Ecto neural progenitor cell (in vitro differentiated cells): ENCODE data around the gene EED.

Experiments
- DNase-seq: peaks from one replicate; pipeline ENCODE4 v3.0.0-alpha.2; 2018; ENCODE audit warnings: low spot score

Gene EED, protein sequence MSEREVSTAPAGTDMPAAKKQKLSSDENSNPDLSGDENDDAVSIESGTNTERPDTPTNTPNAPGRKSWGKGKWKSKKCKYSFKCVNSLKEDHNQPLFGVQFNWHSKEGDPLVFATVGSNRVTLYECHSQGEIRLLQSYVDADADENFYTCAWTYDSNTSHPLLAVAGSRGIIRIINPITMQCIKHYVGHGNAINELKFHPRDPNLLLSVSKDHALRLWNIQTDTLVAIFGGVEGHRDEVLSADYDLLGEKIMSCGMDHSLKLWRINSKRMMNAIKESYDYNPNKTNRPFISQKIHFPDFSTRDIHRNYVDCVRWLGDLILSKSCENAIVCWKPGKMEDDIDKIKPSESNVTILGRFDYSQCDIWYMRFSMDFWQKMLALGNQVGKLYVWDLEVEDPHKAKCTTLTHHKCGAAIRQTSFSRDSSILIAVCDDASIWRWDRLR

GRCh38 chr11:86244522-86245368 lies at the start of gene EED:
Gene EED, plus strand, starts transcription at chr11:86244753. Its CDS starts 477 bp downstream, at chr11:86245230.
- DNase-seq: peak; percentile 97

DNA sequence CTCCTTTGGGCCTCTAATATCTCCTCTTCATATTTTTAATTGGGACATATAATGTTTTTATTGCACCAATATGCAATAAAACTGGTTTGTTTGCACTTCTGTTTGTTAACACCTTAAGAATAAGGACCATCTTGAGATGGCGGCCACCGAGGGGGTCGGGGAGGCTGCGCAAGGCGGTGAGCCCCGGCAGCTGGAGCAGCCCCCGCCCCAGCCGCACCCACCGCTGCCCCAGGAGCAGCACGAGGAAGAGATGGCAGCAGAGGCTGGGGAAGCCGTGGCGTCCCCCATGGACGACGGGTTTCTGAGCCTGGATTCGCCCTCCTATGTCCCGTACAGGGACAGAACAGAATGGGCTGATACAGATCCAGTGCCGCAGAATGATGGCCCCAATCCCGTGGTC lies 49.6 kb upstream of the EED start:
- DNase-seq: no peak

DNA sequence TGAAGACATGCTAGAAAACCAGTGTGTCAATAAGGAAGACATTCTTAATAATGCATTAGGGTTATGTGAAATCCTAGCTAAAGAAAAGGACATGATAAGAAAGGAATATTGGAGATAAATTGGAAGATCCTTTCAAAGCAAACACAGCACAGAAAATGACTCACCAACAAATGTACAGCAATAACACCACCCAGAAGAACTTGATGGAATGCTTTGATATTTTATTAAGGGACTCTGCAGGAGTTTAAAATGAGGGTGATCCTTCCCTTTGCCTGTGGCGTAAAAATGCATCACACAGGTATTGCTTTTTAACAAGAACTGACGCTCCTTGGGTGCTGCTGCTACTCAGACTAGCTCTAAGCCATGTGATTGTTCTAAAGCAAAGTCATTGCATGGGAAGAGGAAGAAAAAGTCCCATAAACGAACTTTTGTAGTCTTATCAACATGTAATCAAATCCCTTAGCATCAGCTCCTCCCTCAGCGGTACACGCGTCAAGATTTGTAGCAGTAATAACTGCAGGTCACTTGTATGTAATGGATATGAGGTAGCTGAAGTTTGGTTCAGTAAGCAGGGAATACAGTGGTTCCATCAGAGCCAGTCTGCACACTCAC lies 48.4 kb upstream of the EED start:
- DNase-seq: no peak

GRCh38 chr11:86196913-86197312 lies 47.6 kb upstream of the EED start:
- no peak for DNase-seq

GRCh38 chr11:86197448-86197847 lies 47.1 kb upstream of the EED start:
- no peak for DNase-seq

- no peak for DNase-seq
Observed at GRCh38 chr11:86198139-86198538, 46.4 kb upstream of the EED start.

- no peak for DNase-seq
Observed at GRCh38 chr11:86199354-86199753, 45.2 kb upstream of the EED start.

GRCh38 chr11:86201371-86201884 lies 43.1 kb upstream of the EED start:
- DNase-seq: no peak

DNA sequence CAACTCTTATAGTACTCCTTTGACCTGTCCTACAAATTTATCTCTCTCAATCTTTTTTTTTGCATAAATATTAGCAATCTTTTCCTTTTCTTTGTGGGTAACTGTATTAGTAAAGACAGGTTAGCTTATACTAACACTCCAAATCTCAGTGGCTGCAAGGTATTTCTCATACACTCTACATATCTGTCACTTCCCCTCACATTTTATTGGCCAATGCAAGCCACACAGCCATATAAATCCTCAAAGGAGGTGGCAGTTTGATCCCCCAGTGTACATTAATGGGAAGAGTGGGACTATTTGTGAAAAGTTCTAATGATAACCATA lies 42.6 kb upstream of the EED start:
- DNase-seq: no peak

DNA sequence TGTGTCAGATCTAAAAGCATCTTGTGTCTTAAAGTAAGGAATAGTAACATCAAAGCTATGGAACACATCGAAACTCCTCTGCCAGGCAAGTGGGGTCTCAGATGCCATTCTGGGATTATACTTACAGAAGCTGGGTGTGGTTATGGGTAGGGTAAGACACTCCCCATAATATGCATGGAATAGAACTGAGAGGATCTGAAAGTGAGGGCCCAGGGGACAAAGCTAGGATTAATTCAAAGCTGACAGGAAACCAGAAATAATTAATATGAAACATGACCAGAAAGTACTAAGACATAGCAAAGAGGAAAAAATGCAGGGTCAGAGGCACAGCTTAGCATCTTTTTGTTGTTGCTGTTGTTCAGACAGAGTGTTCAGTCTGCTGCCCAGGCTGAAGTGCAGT lies 40.2 kb upstream of the EED start:
- no peak for DNase-seq

DNA sequence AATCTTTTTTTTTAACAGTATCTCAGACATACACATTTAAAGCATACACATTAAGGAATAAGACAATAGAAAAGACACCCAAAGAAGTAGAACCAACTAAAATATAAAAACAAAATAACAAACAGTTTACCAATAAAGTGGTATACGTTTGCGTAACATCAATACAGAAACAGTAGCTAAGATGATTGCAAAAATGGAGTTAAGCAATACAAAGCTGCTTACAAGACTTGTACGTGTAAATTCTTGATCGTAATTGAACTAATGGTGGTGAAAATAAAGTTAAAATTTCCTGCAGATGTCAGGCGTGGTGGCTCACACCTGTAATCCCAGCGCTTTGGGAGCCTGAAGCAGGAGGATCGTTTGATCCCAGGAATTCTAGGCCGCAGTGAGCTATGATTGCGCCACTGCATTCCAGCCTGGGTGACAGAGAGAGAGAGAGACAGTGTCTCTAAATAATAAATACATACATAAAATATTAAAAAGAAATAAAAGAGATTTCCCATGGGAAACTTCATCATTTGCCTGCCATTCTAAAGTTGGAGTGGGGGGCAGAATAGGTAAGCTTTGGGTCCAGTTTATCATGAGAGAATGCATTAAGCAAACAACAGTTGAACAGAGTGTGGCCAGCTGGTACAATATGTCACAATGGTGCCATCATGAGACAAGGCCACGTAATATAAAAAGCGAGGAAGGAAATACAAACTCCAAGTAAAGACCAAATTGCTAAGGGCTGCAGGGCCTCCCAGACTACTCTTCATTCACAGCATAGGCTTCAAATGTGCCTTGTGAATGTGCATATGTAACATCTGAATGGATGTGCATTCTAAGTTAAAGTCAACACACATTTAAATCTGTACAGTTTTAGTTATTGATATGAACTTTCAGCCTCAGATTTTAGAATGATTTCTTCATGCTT lies 38.9 kb upstream of the EED start:
- no peak for DNase-seq

- DNase-seq: no peak
Observed at GRCh38 chr11:86206337-86206695, 38.2 kb upstream of the EED start.

DNA sequence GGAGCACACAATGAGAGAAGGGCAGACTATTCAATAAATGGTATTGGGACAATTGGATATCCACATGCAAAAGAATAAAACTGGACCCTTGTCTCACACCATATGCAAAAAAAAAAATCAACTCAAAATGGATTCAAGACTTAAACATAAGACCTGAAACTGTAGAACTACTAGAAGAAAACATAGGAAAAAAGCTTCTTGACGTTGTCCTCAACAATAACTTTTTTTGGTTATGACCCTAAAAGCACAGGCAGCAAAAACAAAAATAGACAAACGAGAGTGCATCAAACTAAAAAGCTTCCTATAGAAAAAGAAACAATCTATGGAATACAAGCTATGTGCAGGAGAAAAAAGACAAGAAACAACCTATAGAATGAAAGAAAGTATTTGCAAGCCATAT lies 37.1 kb upstream of the EED start:
- DNase-seq: no peak

- DNase-seq: no peak
Observed at GRCh38 chr11:86208572-86208971, 36.0 kb upstream of the EED start.

- DNase-seq: no peak
Observed at GRCh38 chr11:86209806-86210657, 34.5 kb upstream of the EED start.

DNA sequence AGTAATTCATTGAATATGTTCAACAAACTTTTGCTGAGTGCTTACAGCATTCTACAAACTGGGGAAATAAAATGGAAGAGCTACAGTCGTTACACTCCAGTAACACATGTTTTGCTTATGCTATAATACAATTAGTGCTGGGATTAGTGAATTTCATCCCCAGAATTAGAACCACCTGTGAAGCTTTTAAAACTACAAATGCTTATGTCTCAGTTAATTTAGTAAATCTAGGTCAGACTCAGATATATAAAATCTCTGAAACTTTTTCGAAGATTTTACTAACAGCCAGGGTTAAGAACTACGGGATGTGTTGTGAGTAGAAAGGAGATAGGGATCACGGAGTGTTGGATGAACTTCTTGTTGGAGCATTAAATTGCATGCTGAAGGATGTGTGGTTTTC lies 33.7 kb upstream of the EED start:
- no peak for DNase-seq

- no peak for DNase-seq
Observed at GRCh38 chr11:86211619-86212018, 32.9 kb upstream of the EED start.

DNA sequence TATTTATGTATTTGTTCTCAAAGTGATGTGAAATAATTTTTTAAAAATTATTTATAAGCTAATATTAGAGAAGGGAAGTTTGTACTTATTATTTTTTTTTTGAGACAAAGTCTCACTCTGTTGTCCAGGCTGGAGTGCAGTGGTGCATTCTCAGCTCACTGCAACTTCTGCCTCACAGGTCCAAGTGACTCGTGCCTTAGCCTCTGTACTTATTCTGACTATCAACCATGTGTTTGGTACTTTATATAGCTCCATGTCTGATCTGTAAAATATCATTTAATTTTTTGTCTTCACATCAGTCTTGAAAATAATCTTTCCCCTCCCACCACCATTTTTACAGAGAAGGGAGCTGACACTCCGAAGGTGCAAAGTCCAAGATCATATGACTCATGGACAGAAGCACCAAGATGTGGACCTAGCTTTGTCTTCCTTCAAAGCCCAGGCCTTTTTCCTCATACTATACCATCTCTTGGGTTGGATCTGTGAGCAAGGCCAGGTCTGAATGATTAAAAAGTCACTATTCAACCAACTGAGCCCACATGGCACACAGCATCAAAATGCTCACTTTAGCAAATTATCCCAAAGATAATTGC lies 32.4 kb upstream of the EED start:
- DNase-seq: no peak

DNA sequence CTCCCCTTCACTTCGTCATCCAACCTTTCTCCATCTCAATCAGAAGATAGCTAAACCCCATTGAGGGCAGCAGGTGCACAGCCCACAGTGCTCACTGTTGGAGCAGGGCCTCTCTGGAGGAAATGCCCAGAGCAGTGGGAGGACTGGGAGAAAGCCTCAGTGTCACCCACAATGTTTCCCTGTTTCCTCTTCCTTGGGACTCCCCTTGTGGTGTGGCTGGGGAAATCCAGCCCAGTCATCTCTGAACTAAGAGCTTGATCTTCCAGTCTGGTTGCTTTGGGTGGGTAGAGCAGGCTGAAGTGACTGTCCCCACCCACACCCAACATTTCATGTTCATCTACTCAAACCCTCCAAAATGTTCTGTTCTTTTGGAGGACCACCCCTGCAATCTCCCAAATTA lies 29.8 kb upstream of the EED start:
- no peak for DNase-seq
